CD14-positive monocyte (primary cell): ENCODE results near the gene SFRP5. TPM values are rescaled to one million over a fixed set of nuclear protein-coding genes. Genes with fewer than 3 reads are reported as not detected.

ENCODE experiments used
- DNase-seq, 3 donors: peaks; one replicate each; pipeline ENCODE4 v3.0.0-alpha.2; 2011 to 2022
- H2AFZ ChIP-seq: 2 replicates; pipeline ENCODE4 v1.6.0; 2012; ENCODE audit warnings: mild to moderate bottlenecking, low read depth, low read length, inconsistent platforms; ENCODE audit not compliant: insufficient read depth, poor library complexity, severe bottlenecking
- H3K27ac ChIP-seq, 2 donors: 1 replicate in 1 of 2; 2 replicates in 1 of 2; pipeline ENCODE4 v1.5.1; 2012 to 2013; ENCODE audit warnings: low read length in 2 of 2, control low read depth in 1 of 2, inconsistent platforms in 1 of 2, low read depth in 1 of 2, mild to moderate bottlenecking in 1 of 2
- H3K27me3 ChIP-seq, 2 donors: one replicate each; pipeline versions ENCODE4 v1.6.0 to v1.6.1; 2011 to 2013; ENCODE audit warnings: low read length in 2 of 2; ENCODE audit not compliant: control insufficient read depth in 2 of 2, insufficient read depth in 2 of 2
- H3K36me3 ChIP-seq, 2 donors: replicated peaks in 1 of 2; 1 replicate in 1 of 2; 2 replicates in 1 of 2; pipeline versions ENCODE4 v1.5.1 to v1.6.1; 2012 to 2013; ENCODE audit warnings: low read length in 2 of 2, control low read depth in 1 of 2, inconsistent platforms in 1 of 2, mild to moderate bottlenecking in 1 of 2; ENCODE audit not compliant: insufficient read depth in 2 of 2, control insufficient read depth in 1 of 2
- H3K4me1 ChIP-seq, 2 donors: 1 replicate in 1 of 2; 2 replicates in 1 of 2; pipeline versions ENCODE4 v1.5.1 to v1.6.1; 2012 to 2013; ENCODE audit warnings: low read length in 2 of 2, control low read depth in 1 of 2, inconsistent platforms in 1 of 2, mild to moderate bottlenecking in 1 of 2, moderate library complexity in 1 of 2; ENCODE audit not compliant: insufficient read depth in 2 of 2, control insufficient read depth in 1 of 2
- H3K4me2 ChIP-seq: replicated peaks from 2 replicates; pipeline ENCODE3; 2012; ENCODE audit warnings: low read length, moderate library complexity, mild to moderate bottlenecking; ENCODE audit not compliant: poor library complexity, severe bottlenecking; ENCODE audit errors: extremely low read depth
- H3K4me3 ChIP-seq, 3 experiments: fragments of 200-600 bp in 1 of 3; sonication (generic) in 1 of 3; replicated peaks in 1 of 3; 1 replicate in 2 of 3; 2 replicates in 1 of 3; pipeline ENCODE4 v1.5.1; 2011 to 2013; ENCODE audit warnings: low read length in 3 of 3, mild to moderate bottlenecking in 3 of 3, control low read depth in 2 of 3, low read depth in 2 of 3, inconsistent platforms in 1 of 3, moderate library complexity in 1 of 3
- H3K79me2 ChIP-seq: 2 replicates; pipeline ENCODE4 v1.6.0; 2012; ENCODE audit warnings: mild to moderate bottlenecking, control low read depth, inconsistent platforms, low read length, moderate library complexity; ENCODE audit not compliant: insufficient read depth
- H3K9ac ChIP-seq: 2 replicates; pipeline ENCODE4 v1.6.0; 2017; ENCODE audit warnings: low read length, mild to moderate bottlenecking; ENCODE audit not compliant: insufficient read depth, poor library complexity, severe bottlenecking
- H3K9me3 ChIP-seq, 2 donors: replicated peaks in 1 of 2; 1 replicate in 1 of 2; 2 replicates in 1 of 2; pipeline versions ENCODE4 v1.5.1 to v1.6.1; 2012 to 2013; ENCODE audit warnings: low read length in 2 of 2, control low read depth in 1 of 2; ENCODE audit not compliant: control insufficient read depth in 1 of 2, insufficient read depth in 1 of 2
- H4K20me1 ChIP-seq: 2 replicates; pipeline ENCODE4 v1.6.0; 2012; ENCODE audit warnings: mild to moderate bottlenecking, low read length, control low read depth, moderate library complexity; ENCODE audit not compliant: insufficient read depth
- H3K27ac Mint-ChIP-seq, 7 donors: one replicate each; pipeline ENCODE4 v1.8.0; 2020; ENCODE audit warnings: mild to moderate bottlenecking in 7 of 7, mixed read lengths in 7 of 7, moderate library complexity in 6 of 7, inconsistent platforms in 2 of 7
- H3K27me3 Mint-ChIP-seq, 3 donors: one replicate each; pipeline ENCODE4 v1.8.0; 2021 to 2022; ENCODE audit warnings: low read depth in 3 of 3, mild to moderate bottlenecking in 3 of 3, mixed read lengths in 3 of 3, moderate library complexity in 3 of 3, inconsistent platforms in 1 of 3
- H3K36me3 Mint-ChIP-seq, 2 donors: one replicate each; pipeline ENCODE4 v1.8.0; 2020; ENCODE audit warnings: mixed read lengths in 2 of 2, inconsistent platforms in 1 of 2, mild to moderate bottlenecking in 1 of 2
- H3K4me1 Mint-ChIP-seq: one replicate; pipeline ENCODE4 v1.8.0; 2020; ENCODE audit warnings: mild to moderate bottlenecking, mixed read lengths
- H3K4me3 Mint-ChIP-seq, 2 donors: one replicate each; pipeline ENCODE4 v1.8.0; 2020; ENCODE audit warnings: mild to moderate bottlenecking in 2 of 2, mixed read lengths in 2 of 2, moderate library complexity in 1 of 2
- H3K9me3 Mint-ChIP-seq, 7 donors: one replicate each; pipeline ENCODE4 v1.8.0; 2020 to 2022; ENCODE audit warnings: mixed read lengths in 7 of 7, mild to moderate bottlenecking in 6 of 7, moderate library complexity in 6 of 7, inconsistent platforms in 2 of 7
- WGBS: methylation state at CpG from one replicate; pipeline ENCODE4 v1.1.5; 2013; ENCODE audit warnings: missing lambda C conversion rate; ENCODE audit not compliant: insufficient coverage; 5-methylcytosine and 5-hydroxymethylcytosine counted together
- intact Hi-C, 2 donors: fragments of 100-400 bp; cut with micrococcal nuclease; formaldehyde crosslinking; loops; one replicate each; pipeline versions ENCODE4 v1.15.0 to v1.15.1; 2023
- polyA plus RNA-seq, 3 donors: library from polyadenylated mRNA; depleted of rRNA in 1 of 3; unstranded in 2 of 3; stranded (reverse) in 1 of 3; fragments of 300-500 nt in 2 of 3; fragments of >200 nt in 1 of 3; fragmentation: Illumina TruSeq in 2 of 3; gene quantifications; 1 replicate in 2 of 3; 2 replicates in 1 of 3; pipeline ENCODE4 v1.2.3, GENCODE V29; 2012 to 2021
- TF ChIP-seq, protein P1 (sequence below): fragments of 200-600 bp; IDR thresholded peaks from one replicate; pipeline ENCODE4 v1.8.0; 2022; ENCODE audit warnings: antibody characterized with exemption, mild to moderate bottlenecking

The SFRP5 gene
- polyA plus RNA-seq, 3 donors, result not detected

DNA sequence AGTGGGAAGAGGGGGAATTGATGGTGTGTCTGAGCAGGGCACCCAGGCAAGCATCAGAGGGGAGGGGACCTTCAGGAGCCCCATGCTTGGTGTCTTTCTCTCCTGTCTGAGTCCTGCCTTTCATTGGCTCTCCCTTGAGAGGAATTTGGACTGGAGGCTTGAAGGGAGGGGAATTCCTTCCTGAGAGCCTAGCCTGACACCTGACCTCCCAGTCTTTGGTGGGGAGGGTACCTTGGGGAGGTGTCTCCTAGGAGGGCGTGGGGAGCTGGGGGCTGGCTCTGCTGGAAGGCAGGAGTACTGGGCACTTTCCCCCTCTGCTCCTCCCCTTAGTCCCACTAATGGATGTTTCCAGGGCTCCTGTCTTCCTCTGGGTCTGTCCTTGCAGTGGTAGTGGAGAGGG, 1.3 kb upstream of the SFRP5 start:
- H2AFZ ChIP-seq, result no peak overlapping the region
- H3K4me1 ChIP-seq, result peaks cover 3 to 18% of the 10 kb centered on the region in 2 donors
- H3K9me3 Mint-ChIP-seq, result peaks cover 0 to 8% (median 4%) of the 10 kb centered on the region in 7 donors
- no peak for DNase-seq
- no peaks in the 10 kb centered on the region for H3K36me3 ChIP-seq
- intact Hi-C loops, result no loop called here
- no peak overlapping the region for H3K9ac ChIP-seq
- H3K27me3 ChIP-seq, result peaks cover 24 to 34% of the 10 kb centered on the region in 2 donors
- H3K79me2 ChIP-seq, result no peaks in the 10 kb centered on the region
- H3K9me3 ChIP-seq, result peaks cover 0 to 7% of the 10 kb centered on the region in 2 donors
- no CpG with 5 or more reads among the region's 1 CpG for WGBS
- no peak overlapping the region for H3K4me3 ChIP-seq
- H3K27ac ChIP-seq, result no peak overlapping the region
- H3K27me3 Mint-ChIP-seq, result peaks cover 44 to 56% (median 54%) of the 10 kb centered on the region in 3 donors
- no peak overlapping the region for H3K4me2 ChIP-seq
- H3K4me1 Mint-ChIP-seq, result peaks cover 29% of the 10 kb centered on the region
- no peak overlapping the region for H3K27ac Mint-ChIP-seq
- no peaks in the 10 kb centered on the region for H4K20me1 ChIP-seq
- TF ChIP-seq, protein P1, sequence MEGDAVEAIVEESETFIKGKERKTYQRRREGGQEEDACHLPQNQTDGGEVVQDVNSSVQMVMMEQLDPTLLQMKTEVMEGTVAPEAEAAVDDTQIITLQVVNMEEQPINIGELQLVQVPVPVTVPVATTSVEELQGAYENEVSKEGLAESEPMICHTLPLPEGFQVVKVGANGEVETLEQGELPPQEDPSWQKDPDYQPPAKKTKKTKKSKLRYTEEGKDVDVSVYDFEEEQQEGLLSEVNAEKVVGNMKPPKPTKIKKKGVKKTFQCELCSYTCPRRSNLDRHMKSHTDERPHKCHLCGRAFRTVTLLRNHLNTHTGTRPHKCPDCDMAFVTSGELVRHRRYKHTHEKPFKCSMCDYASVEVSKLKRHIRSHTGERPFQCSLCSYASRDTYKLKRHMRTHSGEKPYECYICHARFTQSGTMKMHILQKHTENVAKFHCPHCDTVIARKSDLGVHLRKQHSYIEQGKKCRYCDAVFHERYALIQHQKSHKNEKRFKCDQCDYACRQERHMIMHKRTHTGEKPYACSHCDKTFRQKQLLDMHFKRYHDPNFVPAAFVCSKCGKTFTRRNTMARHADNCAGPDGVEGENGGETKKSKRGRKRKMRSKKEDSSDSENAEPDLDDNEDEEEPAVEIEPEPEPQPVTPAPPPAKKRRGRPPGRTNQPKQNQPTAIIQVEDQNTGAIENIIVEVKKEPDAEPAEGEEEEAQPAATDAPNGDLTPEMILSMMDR, result no peak
- peak overlapping the region in 1 of 2 donors; percentile 62 for H3K4me3 Mint-ChIP-seq
- peaks cover 0 to 3% of the 10 kb centered on the region in 2 donors for H3K36me3 Mint-ChIP-seq

DNA sequence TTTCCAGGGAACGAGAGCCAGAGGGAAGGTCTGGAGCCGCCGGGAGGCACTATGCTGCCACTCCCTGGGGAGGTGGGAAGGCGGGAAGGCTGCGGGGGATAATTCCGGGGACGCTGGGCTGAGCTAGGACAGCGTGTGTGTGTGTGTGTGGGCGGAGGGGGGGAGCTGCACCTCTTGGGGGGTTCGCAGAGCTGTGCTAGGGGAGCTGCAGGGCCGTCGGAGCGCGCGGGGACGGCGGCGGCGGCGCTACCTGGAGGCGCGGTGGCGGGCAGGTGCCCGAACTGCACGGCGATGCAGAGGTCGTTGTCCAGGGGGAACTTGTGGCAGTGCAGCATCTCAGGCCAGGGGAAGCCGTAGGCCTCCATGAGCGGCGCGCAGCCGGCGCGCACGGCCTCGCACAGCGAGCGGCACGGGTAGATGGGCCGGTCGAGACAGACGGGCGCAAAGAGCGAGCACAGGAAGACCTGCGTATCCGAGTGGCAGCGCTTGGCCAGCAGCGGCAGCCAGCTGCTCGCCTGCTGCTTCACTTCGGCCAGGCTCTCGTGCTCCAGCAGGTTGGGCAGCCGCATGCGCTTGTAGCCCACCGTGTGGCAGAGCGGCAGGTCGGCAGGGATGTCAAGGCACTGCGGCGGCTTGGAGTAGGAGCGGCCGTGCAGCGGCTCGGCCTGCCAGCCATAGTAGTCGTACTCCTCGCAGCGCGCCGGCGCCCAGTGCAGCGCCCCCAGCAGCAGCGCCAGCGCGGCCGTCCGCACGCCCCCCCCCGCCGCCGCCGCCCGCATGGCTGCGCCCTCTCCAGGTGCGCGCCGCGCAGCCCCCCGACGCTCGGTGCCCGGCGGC, 526 bp downstream of the SFRP5 start:
- Histone ChIP-seq H3K9me3 (peaks cover 0 to 7% of the 10 kb centered on the region in 2 donors), H3K4me1 (peaks cover 3 to 18% of the 10 kb centered on the region in 2 donors), H3K36me3 (no peaks in the 10 kb centered on the region), H4K20me1 (no peaks in the 10 kb centered on the region), H3K4me2 (peak overlapping the region; percentile 26), H3K79me2 (no peaks in the 10 kb centered on the region), H2AFZ (no peak overlapping the region), H3K27me3 (peaks cover 24 to 34% of the 10 kb centered on the region in 2 donors), H3K27ac (no peak overlapping the region), H3K4me3 (no peak overlapping the region), H3K9ac (no peak overlapping the region)
- intact Hi-C loops, result no loop called here
- no peak for DNase-seq
- TF ChIP-seq, protein P1, result no peak
- Mint-ChIP-seq H3K9me3 (peaks cover 0 to 8% (median 4%) of the 10 kb centered on the region in 7 donors), H3K27me3 (peaks cover 42 to 56% (median 54%) of the 10 kb centered on the region in 3 donors), H3K27ac (no peak overlapping the region), H3K36me3 (peaks cover 0 to 5% of the 10 kb centered on the region in 2 donors), H3K4me3 (peak overlapping the region in 1 of 2 donors; percentile 81), H3K4me1 (peaks cover 29% of the 10 kb centered on the region)
- WGBS, result 2% methylated on average over 89 of the region's 90 CpGs
